ENCODE data around the gene KIAA0513.

KIAA0513 gene

DNA sequence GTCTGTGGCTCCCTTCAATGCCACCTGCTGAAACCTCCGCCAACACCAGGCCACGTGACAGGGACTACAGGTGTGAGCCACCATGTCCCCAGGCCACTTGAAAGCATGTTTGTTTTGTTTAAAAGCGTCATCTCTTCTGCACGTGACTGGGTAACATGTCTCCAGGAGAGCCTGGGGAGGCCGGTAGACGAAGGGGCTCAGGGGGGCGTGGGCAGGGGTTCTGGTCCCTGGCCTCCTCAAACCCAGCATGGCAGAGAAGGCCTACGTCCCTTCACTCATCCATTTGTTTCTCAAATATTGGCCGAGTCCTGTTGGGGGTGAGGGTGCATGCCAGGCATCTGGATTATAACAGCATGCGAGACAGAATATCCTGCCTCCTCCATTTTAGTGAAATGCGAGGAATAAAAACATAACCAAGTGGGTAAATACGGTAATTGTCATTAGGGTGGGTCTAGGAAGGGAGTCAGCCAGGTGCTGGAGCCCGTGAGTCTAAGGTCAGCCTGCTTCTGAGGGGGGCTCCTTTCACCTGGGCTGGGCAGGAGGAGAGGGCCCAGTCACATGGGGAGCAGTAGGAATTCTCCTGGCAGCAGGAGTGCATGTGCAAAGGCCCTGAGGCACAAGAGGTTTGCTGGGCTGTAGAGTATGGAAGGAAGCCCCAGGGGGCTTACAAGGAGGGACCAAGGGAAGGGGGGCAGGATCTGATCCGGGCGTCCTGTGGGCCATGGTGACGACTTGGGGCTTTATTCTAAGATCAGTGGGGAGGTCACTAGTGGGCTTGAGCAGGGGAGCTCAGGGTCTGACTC, 111.4 kb downstream of the KIAA0513 start:
- no peak for DNase-seq

DNA sequence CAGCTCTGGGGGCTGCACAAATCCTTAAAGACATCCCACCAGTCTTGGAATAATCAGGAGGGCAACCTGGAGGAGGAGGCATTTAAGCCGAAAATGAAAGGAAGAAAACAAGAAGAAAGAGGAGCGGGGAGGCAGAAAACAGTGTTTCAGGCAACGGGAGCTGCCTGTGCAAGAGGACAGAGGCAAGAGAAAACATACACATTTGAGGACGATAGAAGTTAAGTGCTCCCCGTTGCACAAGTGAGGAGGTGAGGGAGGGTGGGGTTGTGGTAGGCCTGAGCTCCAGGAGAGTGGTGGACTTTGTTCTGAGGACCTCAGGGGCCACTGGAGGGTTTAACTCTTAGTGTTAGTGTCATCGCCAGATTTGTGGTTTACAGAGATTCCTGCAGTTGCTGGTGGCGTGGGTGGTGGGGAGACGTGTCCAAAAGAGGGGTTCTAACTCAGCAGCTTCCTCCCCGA, 112.3 kb downstream of the KIAA0513 start:
- DNase-seq: no peak

DNA sequence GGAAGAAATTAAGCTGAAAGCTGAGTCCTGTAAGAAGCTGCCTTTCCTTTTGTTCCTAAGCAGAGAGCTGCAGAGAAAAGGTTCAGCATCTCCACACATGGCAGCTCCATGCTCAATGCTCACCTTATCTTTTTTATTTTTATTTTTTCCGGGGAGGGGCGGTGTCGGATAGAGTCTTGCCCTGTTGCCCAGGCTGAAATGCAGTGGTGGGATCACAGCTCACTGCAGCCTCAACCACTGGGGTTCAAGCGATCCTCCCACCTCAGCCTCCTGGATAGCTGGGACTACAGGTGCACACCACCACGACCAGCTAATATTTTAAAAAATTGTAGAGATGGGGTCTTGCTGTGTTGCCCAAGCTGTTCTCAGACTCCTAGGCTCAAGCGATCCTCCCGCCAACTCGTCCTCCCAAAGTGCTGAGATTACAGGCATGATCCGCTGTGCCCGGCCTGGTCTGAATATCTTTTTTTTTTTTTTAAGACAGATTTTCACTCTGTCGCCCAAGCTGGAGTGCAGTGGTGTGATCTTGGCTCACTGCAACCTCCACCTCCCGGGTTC, 112.9 kb downstream of the KIAA0513 start:
- no peak for DNase-seq

DNA sequence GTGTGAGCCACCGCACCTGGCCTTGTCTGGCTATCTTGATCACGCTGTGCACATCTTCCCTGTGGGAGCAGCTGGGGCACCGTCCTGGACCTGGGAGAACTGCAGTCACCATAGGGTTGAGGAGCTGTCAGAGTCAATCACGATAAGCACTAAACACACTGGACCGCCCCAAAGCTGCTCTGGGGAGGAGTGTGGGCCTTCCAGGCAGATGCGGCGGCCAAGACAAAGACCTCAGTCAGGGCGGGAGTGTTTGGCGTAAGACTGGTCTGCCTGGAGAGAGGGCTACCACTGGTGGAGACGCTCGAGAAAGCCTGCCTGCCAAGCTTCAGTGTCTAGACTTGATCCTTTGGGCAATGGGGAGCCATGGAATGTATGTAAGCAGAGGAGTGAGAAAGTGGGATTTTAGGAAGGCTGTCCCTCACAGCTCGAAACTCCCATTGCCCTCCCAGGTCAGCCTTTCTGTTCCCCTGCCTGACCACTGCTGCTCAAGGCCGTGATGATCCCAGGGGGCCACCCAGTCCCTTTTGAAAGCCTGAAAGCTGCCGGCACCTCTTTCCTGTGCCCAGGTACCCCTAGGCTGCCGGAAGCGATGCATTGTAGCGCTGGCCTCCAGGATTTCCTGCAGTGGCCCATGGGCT, 114.0 kb downstream of the KIAA0513 start:
- no peak for DNase-seq

DNA sequence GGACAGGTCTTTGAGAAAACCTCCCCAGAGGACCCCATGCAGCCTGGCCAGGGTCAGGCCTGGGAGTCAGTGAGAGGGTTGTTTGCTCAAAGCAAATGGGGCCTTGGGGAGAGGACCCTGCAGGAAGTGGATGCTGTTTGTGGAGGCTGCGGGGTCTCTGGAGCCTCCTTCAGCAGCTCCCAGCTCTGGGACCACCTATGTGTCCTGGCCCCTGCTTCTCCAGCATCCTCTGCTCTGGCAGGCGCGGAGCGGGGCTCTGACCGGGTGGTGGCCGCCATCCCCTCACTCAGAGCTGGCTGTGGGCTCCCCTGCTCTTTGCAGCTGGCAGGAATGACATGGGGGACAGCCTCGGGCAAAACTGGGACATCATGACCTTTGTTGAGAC, 114.5 kb downstream of the KIAA0513 start:
- DNase-seq: no peak

DNA sequence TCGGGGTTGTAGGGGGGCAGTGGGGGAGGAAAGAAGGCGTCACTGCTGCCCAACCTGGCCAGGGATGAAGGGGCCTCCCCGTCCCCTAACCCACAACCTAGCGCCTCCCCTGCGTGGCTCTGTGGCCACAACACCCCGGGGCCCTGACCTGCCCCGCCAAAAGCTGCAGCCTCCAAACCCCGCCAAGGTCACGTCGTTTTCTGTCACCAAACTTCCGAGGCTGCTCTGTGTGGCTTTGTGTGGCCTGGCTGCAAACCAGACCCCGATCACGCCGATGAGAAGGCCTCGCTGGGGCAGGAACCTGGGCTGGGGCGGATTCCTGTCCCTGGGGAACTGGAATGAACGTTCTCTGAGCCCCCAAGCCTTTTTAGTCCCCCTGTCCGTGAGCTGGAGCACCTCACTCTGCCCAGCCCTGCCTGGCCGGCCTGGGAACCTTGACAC, 115.2 kb downstream of the KIAA0513 start:
- DNase-seq: no peak

Data from activated effector memory CD4-positive, alpha-beta T cell treated with Interleukin-2 at 50 U/mL for 16 hours (primary cell).